HL-60 (cell line): Measurements from ENCODE around the gene RBFOX1.

Experiments used
- GABPA ChIP-seq: IDR thresholded peaks from 2 replicates; pipeline ENCODE4 v1.6.1; 2012; ENCODE audit warnings: low read depth
- POLR2AphosphoS5 ChIP-seq: IDR thresholded peaks from 2 replicates; pipeline ENCODE4 v1.6.1; 2012; ENCODE audit warnings: low read depth
- SPI1 ChIP-seq: IDR thresholded peaks from 2 replicates; pipeline ENCODE4 v1.6.1; 2012; ENCODE audit warnings: low read depth, mild to moderate bottlenecking, borderline replicate concordance
- TF ChIP-seq, protein P1 (sequence below): IDR thresholded peaks from one replicate; pipeline ENCODE4 v1.5.1; 2011; ENCODE audit warnings: low read length, control low read depth, inconsistent platforms; ENCODE audit not compliant: insufficient read depth
- TF ChIP-seq, protein P2 (sequence below): IDR thresholded peaks from 2 replicates; pipeline ENCODE4 v1.6.1; 2012; ENCODE audit warnings: low read depth; ENCODE audit not compliant: insufficient replicate concordance

DNA sequence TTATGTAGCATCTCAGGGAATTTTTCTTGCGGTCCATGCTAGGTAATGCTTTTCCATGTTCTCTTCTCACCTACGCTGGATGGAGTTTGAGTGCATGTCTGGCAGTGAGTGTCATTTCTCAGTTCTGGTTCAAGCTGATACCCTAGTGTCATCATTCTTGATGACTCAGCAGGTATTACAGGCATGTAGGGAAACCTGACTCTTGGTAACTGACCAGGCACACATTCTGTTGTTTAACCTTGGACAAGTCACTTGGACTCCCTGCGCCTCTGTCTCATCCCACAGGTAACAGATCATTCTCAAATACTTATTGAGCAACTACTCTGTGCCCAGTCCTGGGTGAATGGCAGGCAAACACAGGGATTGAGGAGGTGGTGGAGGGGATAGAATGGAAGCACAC, 6.8 kb upstream of the RBFOX1 start:
- TF ChIP-seq, protein P1, sequence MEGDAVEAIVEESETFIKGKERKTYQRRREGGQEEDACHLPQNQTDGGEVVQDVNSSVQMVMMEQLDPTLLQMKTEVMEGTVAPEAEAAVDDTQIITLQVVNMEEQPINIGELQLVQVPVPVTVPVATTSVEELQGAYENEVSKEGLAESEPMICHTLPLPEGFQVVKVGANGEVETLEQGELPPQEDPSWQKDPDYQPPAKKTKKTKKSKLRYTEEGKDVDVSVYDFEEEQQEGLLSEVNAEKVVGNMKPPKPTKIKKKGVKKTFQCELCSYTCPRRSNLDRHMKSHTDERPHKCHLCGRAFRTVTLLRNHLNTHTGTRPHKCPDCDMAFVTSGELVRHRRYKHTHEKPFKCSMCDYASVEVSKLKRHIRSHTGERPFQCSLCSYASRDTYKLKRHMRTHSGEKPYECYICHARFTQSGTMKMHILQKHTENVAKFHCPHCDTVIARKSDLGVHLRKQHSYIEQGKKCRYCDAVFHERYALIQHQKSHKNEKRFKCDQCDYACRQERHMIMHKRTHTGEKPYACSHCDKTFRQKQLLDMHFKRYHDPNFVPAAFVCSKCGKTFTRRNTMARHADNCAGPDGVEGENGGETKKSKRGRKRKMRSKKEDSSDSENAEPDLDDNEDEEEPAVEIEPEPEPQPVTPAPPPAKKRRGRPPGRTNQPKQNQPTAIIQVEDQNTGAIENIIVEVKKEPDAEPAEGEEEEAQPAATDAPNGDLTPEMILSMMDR = no peak
- TF ChIP-seq POLR2AphosphoS5 = no peak
- TF ChIP-seq, protein P2, sequence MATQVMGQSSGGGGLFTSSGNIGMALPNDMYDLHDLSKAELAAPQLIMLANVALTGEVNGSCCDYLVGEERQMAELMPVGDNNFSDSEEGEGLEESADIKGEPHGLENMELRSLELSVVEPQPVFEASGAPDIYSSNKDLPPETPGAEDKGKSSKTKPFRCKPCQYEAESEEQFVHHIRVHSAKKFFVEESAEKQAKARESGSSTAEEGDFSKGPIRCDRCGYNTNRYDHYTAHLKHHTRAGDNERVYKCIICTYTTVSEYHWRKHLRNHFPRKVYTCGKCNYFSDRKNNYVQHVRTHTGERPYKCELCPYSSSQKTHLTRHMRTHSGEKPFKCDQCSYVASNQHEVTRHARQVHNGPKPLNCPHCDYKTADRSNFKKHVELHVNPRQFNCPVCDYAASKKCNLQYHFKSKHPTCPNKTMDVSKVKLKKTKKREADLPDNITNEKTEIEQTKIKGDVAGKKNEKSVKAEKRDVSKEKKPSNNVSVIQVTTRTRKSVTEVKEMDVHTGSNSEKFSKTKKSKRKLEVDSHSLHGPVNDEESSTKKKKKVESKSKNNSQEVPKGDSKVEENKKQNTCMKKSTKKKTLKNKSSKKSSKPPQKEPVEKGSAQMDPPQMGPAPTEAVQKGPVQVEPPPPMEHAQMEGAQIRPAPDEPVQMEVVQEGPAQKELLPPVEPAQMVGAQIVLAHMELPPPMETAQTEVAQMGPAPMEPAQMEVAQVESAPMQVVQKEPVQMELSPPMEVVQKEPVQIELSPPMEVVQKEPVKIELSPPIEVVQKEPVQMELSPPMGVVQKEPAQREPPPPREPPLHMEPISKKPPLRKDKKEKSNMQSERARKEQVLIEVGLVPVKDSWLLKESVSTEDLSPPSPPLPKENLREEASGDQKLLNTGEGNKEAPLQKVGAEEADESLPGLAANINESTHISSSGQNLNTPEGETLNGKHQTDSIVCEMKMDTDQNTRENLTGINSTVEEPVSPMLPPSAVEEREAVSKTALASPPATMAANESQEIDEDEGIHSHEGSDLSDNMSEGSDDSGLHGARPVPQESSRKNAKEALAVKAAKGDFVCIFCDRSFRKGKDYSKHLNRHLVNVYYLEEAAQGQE = no peak
- no peak for TF ChIP-seq SPI1
- no peak for TF ChIP-seq GABPA
